IPS-18c (cell line): ENCODE results near the gene USP34.

ENCODE experiments used
- H3K4me3 ChIP-seq: 2 replicates; pipeline ENCODE4 v1.7.0; 2013; ENCODE audit warnings: low read depth, mild to moderate bottlenecking, low read length, moderate library complexity; ENCODE audit not compliant: insufficient read depth
- H3K9me3 ChIP-seq: one replicate; pipeline ENCODE4 v1.6.1; 2013; ENCODE audit warnings: mild to moderate bottlenecking, low read length, moderate library complexity; ENCODE audit not compliant: control insufficient read depth, insufficient read depth

USP34 gene

DNA sequence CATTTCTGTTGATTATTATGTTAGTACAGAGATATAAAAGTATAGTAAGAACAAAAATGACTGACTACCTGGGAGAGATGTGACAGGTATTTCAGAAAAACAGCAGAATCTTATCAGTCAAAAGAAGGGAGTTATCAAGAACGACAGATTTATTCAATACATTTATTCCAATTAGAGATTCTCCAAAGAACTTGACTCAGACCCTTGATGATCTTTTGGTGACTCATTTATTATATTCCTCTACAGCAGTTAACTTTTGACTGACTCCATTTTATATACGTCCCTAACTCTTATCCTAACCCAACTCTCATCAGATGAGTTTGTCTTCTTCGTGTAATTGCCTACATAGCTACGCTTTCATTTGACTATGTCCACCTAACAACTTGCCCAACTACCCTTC is 217.8 kb downstream of the USP34 start:
- H3K4me3 ChIP-seq = no peak overlapping the region
- no peaks in the 10 kb centered on the region for H3K9me3 ChIP-seq

DNA sequence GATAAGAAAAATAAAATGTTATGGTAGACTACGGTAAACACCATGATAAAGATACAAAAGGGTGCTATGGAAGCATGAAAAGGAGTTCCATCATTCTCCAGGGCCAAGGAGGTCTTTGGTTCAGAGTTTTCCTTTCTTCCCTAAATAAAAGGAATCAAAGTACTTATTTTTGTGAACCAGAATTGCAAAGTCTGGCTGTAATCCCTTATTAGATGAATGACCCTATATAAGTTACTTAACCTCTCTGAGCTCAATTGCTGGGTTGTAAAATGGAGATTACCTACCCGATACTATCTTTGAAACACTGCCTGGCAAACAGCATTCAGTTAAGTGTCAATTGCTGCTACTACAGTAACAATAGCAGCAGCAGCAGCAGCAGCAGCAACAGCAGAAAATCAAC is 218.9 kb downstream of the USP34 start:
- no peaks in the 10 kb centered on the region for H3K9me3 ChIP-seq

DNA sequence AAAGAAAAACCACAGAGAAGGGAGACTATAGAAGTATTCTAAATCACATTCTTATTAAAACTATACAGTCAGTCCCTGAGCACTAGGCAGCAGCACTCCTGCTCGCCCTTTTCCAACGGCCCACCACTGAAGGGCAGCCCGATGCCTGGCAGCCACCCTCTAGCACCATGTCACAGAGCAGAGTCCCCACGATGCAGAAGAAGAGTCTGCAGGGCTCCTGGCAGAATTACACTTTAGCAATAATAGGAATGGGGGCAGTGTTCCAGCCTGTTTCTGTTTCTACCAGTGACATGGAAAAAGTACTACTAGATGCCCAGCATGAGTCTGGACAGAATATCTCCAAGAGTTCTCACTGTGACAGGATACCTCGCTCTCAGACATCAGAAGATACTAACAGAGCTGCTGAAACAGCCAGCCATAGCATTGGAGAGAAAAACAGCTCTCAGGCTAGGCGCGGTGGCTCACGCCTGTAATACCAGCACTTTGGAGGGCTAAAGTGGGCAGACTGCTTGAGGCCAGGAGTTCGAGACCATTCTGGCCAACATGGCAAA is 221.3 kb downstream of the USP34 start:
- Histone ChIP-seq H3K9me3 (no peaks in the 10 kb centered on the region), H3K4me3 (no peak overlapping the region)

More for the DNA sequence above, 218.9 kb downstream of the USP34 start:
- H3K4me3 ChIP-seq = no peak overlapping the region

DNA sequence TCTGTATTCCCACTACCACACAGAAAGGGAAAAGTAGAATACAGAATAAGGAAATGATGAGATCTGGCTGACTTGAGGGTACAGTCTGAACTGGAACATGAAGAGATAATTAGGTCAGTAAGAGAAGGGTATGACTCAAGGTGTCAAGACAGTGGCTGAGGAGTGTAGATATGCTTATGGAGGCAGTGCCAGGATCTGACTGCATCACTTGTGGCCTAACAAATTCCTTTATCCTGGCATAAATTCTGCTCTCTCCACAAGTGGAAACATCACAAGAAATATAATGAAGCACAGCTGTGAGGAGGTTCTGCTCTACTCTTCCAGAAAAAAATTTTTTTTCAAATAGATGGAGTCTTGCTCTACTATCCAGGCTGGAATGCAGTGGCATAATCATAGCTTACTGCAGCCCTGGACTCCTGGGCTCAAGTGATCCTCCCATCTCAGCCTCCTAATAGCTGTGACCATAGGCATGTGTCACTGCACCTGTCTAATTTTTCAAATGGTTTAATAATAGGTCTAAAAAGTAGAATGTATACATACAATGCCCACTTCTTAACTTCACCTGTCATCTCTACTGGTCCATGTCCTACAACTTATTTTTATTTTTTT is 223.6 kb downstream of the USP34 start:
- no peaks in the 10 kb centered on the region for H3K9me3 ChIP-seq
- H3K4me3 ChIP-seq = no peak overlapping the region

DNA sequence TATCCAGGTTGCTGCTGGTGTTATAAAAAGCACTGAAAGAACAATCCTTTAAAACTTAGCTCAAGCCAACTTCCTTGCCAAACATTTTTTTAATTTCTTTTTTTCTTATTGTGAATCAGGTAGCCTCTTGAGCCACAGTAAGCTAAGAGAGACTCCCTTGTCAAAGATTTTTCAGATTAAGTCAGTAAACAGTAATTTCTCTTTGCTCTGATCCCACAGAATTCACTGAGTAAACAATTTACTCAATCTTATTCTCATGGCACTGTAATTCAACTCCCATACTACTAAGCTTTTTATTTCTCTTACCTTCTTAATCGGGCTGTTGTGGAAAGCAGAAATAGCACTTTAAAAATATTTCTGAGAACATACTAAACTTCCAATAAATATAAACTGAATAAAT is 226.2 kb downstream of the USP34 start:
- Histone ChIP-seq H3K4me3 (no peak overlapping the region), H3K9me3 (no peaks in the 10 kb centered on the region)

DNA sequence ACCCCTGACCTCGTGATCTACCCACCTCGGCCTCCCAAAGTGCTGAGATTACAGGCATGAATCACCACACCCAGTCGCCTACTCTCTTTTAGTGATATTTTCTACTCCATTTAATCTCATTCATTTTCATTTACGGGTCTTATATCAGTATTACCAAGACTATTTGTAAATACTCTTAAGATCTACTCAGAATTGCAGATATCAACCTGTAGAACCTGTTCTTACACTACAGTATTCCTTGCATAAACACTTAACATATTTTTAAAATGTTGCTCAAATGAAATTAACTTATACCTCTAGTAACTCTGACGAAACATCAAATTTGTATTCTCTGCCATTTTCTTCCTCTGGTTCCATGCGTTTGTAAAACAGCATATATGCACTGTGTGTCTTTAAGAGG is 229.6 kb downstream of the USP34 start:
- H3K4me3 ChIP-seq = no peak overlapping the region
- H3K9me3 ChIP-seq = no peaks in the 10 kb centered on the region

DNA sequence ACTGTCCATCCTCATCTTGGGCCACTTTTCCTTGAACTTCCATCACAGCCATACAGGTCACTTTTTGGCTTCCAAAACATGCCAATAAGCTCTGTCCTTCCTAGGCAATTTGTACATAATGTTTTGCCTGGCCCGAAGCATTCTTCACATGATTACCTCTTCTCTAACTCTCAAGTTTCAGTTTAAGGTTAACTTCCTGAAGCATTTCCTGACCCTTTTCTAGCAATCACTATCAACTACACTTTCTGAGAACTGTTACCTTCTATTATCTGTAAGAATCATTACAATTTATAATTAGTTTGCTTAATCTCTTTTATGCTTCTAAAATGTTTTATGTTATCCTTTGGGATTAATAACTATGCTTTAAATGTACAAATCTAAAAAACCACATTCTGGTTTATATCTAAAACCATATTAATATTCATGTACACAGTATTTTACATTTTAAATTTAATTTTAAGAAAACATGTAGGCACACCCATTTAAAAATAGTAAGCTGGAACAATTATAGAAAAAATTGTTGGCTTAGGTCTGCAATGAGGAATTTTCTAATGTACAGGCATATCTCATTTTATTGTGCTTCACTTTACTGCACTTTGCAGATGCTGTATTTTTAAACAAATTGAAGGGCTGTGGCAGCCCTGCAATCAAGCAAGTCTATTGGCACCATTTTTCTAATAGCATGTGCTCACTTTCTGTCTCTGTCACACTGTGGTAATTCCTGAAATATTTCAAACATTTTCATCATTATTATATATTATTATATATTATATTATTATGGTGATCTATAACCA is 232.5 kb downstream of the USP34 start:
- Histone ChIP-seq H3K9me3 (no peaks in the 10 kb centered on the region), H3K4me3 (no peak overlapping the region)

DNA sequence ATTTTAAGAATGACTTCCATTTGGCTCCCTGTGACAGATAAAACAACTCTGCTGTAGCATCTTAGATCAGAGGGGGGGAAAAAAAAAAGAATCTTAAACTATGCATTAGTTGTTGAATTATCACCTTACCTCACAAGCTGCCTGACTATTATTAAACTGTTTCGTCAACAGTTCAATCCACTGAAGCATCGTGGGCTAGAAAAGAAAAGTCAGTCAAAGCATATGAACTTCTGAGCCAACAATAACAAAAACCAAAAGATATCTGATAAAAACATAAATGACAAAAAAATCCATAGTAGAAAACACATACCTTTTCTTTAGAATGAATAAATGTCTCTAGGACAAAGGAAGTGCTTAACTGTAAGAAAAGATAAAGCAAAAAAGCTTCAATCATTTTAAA is 235.2 kb downstream of the USP34 start:
- no peaks in the 10 kb centered on the region for H3K9me3 ChIP-seq
- no peak overlapping the region for H3K4me3 ChIP-seq

DNA sequence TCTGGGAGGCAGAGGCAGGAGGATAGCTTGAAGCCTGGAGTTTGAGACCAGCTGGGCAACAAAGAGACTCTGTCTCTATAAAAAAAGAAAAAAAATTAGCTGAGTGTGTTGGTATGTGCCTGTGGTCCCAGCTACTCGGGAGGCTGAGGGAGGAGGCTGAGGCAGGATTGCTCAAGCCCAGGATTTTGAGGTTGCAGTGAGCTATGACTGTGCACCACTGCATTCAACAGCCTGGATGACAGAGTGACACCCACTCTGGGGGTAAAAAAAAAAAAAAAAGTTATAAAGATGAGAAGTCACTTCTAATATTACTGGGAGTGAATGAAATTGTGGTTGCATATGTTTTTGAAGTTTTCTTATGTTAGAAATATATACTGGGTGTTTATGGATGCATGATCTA is 237.3 kb downstream of the USP34 start:
- H3K9me3 ChIP-seq = no peaks in the 10 kb centered on the region
- no peak overlapping the region for H3K4me3 ChIP-seq

DNA sequence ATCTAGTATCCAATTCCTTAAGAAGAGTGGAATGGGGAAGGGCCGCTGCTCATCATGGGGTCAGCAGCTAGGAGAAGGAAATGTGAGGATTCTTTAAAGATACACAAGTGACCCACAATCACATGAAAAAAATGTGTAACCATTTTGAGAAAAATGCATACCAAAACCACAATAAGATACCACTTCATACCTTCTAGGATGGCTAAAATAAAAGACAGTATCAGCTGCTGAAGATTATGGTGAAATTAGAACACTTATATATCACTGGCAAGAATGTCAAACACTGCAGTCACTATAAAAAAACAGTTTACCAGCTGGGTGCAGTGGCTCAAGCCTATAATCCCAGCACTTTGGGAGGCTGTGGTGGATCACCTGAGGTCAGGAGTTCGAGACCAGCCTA is 241.0 kb downstream of the USP34 start:
- no peaks in the 10 kb centered on the region for H3K9me3 ChIP-seq

DNA sequence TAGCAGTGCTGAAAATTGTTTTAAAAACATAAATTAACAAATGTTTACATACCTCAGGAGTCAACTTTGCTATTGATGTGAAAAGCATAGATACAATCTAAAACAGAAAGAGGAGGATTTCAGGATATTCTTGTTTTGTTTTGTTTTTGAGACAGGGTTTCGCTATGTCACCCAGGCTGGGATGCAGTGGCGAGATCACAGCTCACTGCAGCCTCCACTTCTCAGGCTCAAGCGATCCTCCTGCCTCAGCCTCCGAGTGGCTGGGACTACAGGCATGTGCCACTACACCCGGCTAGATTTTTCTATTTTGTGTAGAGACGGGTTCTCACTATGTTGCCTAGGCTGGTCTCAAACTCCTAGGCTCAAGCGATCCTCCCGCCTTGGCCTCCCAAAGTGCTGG is 248.3 kb downstream of the USP34 start:
- Histone ChIP-seq H3K9me3 (no peaks in the 10 kb centered on the region), H3K4me3 (no peak overlapping the region)

More for the DNA sequence above, 241.0 kb downstream of the USP34 start:
- H3K4me3 ChIP-seq = no peak overlapping the region

DNA sequence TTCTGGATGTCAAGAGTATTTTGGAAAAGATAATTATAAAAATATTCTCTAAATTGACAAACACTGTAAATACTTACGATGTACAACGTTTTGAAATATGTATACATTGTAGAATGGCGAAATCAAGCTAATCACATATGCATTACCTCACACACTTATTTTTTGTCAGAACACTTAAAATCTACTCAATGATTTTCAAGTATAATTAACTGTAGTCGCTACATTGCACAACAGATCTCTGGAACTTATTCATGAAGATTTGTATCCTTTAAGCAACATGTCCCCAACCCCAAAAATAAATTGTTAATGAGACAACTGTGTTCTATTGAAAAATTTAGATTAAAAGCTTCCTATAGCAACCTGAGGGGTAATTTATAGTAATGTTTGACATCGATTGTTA is 249.1 kb downstream of the USP34 start:
- no peak overlapping the region for H3K4me3 ChIP-seq
- H3K9me3 ChIP-seq = no peaks in the 10 kb centered on the region

DNA sequence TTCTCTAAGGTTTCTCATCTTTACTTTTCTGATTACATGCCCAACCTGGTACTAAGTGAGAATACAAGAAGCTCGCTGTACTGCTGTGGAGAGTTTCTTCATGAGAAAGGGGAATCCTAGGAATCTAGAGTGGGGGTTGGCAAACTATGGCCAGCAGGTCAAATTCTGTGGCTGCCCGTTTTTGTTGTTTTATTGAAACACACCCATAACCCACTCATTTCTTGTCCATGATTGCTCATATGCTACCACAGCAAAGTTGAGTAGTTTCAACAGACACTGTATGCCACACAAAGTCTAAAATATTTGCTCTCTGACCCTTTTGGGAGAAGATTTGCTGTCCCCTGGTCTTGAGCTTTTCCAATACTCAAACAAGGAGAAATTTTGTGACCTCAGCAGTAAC is 250.1 kb downstream of the USP34 start:
- Histone ChIP-seq H3K4me3 (no peak overlapping the region), H3K9me3 (no peaks in the 10 kb centered on the region)

DNA sequence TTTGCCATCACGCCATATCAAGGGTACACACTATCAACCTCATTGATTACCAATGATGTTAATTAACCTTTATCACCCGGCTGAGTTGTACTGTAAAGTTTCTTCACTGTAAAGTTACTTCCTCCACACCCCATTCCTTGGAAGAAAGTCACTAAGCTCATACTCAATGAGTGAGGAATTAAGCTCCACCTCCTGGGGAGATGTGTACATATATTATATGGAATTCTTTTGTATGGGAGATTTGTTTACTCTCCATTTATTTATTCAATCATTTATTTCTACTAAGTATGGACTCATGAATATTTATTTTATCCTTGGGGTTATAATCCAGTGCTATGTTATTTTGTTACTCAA is 252.1 kb downstream of the USP34 start:
- Histone ChIP-seq H3K9me3 (no peaks in the 10 kb centered on the region), H3K4me3 (no peak overlapping the region)

DNA sequence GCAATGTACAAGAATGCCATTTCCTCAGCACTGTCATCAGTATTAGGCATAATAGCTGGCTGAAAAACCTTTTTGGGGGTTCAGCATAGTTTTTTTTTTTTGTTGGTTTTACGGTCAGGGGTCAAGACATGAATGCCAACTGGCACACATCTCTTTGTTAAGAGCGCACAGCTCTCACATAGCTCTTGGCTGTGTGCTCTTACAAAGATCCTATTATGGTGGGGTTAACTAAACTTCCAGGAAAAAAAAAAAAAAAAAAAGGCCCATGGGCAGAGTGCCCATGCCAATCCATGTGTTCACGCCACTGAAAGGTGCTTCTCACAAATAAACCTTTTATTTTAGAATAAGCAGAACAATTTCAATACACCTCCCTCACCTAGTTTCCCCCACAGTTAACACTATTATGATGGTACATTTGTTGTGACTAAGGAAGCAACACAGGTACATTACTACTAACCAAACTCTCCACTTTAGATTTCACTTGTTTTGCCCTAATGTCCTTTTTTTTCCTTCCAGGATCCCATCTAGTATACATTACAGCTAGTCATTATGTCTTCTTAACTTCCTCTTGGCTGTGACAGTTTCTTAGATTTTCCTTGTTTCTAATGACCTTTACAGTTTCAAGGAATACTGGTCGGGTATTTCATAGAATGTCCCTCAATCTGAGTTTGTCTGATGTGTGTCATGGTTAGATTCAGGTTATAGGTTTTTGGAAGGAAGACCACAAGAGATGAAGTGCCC is 252.6 kb downstream of the USP34 start:
- no peak overlapping the region for H3K4me3 ChIP-seq
- no peaks in the 10 kb centered on the region for H3K9me3 ChIP-seq

DNA sequence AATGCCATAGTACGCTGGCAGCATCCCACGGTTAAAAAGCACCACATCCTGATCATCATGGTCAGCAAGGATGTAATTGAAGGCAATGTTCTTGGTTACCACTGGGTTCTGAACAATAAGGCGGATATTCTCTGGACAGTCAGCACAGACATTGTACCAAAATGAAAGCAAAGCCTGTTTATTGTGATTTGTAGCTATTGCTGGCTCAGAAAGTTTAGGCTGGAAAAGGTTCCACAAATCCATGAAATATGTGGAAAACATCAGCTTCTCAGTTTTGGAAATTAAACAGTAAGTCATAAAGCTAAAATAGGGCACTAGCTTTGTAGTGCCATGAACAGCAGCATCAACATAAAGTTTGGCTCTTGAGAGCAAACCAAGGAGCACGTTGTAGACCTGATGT is 256.7 kb downstream of the USP34 start:
- no peak overlapping the region for H3K4me3 ChIP-seq
- H3K9me3 ChIP-seq = no peaks in the 10 kb centered on the region

DNA sequence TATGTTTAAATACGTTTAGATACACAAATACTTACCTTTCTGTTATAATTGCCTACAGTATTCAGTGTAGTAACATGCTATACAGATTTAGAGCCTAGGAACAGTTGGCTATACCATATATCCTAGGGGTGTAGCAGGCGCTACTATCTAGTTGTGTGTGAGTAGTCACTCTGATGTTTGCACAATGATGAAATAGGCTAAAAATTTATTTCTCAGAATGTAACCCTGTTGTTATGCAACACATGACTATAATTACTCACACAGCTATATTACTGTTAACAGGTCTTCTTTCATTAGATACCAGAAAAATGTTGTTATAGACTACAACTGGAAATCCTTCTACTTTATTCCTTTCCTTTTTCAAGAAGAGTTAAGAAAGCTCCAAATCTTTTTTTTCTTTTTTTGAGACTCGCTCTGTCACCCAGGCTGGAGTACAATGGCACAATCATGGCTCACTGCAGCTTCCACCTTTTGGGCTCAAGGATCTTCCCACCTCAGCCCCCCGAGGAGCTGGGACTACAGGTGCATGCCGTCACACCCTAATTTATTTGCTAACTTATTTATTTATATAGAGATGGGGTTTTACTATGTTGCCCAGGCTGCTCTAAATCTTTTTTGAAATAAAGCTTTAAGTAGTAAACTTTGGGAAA is 260.4 kb downstream of the USP34 start:
- H3K9me3 ChIP-seq = no peaks in the 10 kb centered on the region
- H3K4me3 ChIP-seq = no peak overlapping the region
